GM12878 (cell line): ENCODE results near the gene ZBTB32. TPM values are rescaled to one million over a fixed set of nuclear protein-coding genes. Genes with fewer than 3 reads are reported as not detected.
"Not testable (repeated sequence)": the region's sequence is repeated elsewhere in the genome, so short reads cannot be mapped to it uniquely, and the experiment has no call there.

ENCODE experiments used
- ATAC-seq: fragments of 200-7000 bp; cut with Tn5 transposase; 3 replicates; pipeline ENCODE4 v1.9.1; 2020; ENCODE audit warnings: mild to moderate bottlenecking, moderate library complexity
- BruUV-seq: library from RNA; stranded (reverse); fragments of 400-500 nt; replicated peaks from 2 replicates; lab custom pipeline; 2021; lab: Mats Ljungman, UMichigan
- CTCF ChIA-PET: fragments of 300-600 bp; sonication (Branson Sonifier 250); formaldehyde crosslinking; extraction: SDS; loops from one replicate; lab custom pipeline; 2021; ENCODE audit warnings: inconsistent platforms; lab: Yijun Ruan, JAX
- POLR2A ChIA-PET: fragments of 350-600 bp; formaldehyde crosslinking; extraction: SDS; loops from one replicate; lab custom pipeline; 2021; ENCODE audit warnings: inconsistent platforms; lab: Charles Lee
- RAD21 ChIA-PET: fragments of 300-600 bp; sonication (Branson Sonifier 250); formaldehyde crosslinking; loops from one replicate; lab custom pipeline; 2023; ENCODE audit warnings: antibody characterized with exemption; ENCODE audit not compliant: unreplicated experiment; lab: Charles Lee
- SMC1A ChIA-PET: fragments of 300-600 bp; sonication (Branson Sonifier 250); formaldehyde crosslinking; loops from one replicate; lab custom pipeline; 2023; ENCODE audit not compliant: unreplicated experiment, uncharacterized antibody; lab: Charles Lee
- DNase-seq: peaks from one replicate; pipeline ENCODE4 v3.0.0-alpha.2; 2011; ENCODE audit warnings: low read depth, low spot score
- FAIRE-seq: peaks from 3 replicates; lab custom pipeline; 2011; peaks lifted over from hg19 to GRCh38; lab: Jason Lieb, UNC
- H2AFZ ChIP-seq: 2 replicates; pipeline ENCODE4 v1.6.0; 2011; ENCODE audit warnings: low read depth, low read length, control low read depth; ENCODE audit not compliant: control insufficient read depth
- H3K27ac ChIP-seq: 2 replicates; pipeline ENCODE4 v1.5.1; 2011; ENCODE audit warnings: control low read depth; ENCODE audit not compliant: control insufficient read depth, insufficient read depth
- H3K27me3 ChIP-seq, 2 experiments: replicated peaks in 1 of 2; 2 replicates each; pipeline versions ENCODE4 v1.6.0 to v1.6.1; 2011; ENCODE audit warnings: low read length in 1 of 2; ENCODE audit not compliant: control insufficient read depth in 2 of 2, insufficient read depth in 2 of 2
- H3K36me3 ChIP-seq, 2 experiments: 2 replicates each; pipeline ENCODE4 v1.5.1; 2011; ENCODE audit warnings: low read length in 1 of 2; ENCODE audit not compliant: control insufficient read depth in 2 of 2, insufficient read depth in 2 of 2
- H3K4me1 ChIP-seq: 2 replicates; pipeline ENCODE4 v1.6.1; 2011; ENCODE audit warnings: mild to moderate bottlenecking, low read length, moderate library complexity, mixed read lengths; ENCODE audit not compliant: control insufficient read depth, insufficient read depth
- H3K4me2 ChIP-seq: 2 replicates; pipeline ENCODE4 v1.6.0; 2011; ENCODE audit warnings: control low read depth; ENCODE audit not compliant: control insufficient read depth, insufficient read depth
- H3K4me3 ChIP-seq: fragments of 200-600 bp; sonication (generic); 2 replicates; pipeline ENCODE4 v1.5.1; 2016
- H3K79me2 ChIP-seq: 2 replicates; pipeline ENCODE4 v1.6.0; 2011; ENCODE audit warnings: low read length; ENCODE audit not compliant: control insufficient read depth, insufficient read depth
- H3K9ac ChIP-seq: 2 replicates; pipeline ENCODE4 v1.8.0; 2011; ENCODE audit warnings: low read length, control low read depth, mixed read lengths; ENCODE audit not compliant: control insufficient read depth, insufficient read depth
- H3K9me3 ChIP-seq: replicated peaks from 3 replicates; pipeline ENCODE4 v1.5.1; 2011; ENCODE audit warnings: mild to moderate bottlenecking, low read length; ENCODE audit not compliant: control insufficient read depth, insufficient read depth
- H4K20me1 ChIP-seq: 2 replicates; pipeline ENCODE4 v1.6.0; 2011; ENCODE audit not compliant: control insufficient read depth, insufficient read depth
- E4F1 ChIP-seq: fragments of 450-650 bp; IDR thresholded peaks from 2 replicates; pipeline ENCODE4 v1.6.1; 2018; ENCODE audit warnings: borderline replicate concordance, mild to moderate bottlenecking; ENCODE audit not compliant: partially characterized antibody
- NR2F1 ChIP-seq: fragments of 450-650 bp; conservative IDR thresholded peaks from 2 replicates; pipeline ENCODE4 v1.6.1; 2017; ENCODE audit warnings: mild to moderate bottlenecking
- POLR2A ChIP-seq: IDR thresholded peaks from 2 replicates; pipeline ENCODE4 v1.6.1; 2011; ENCODE audit warnings: low read depth, mild to moderate bottlenecking, low read length
- WGBS: methylation state at CpG from one replicate; pipeline ENCODE4 v1.1.6; 2016; ENCODE audit warnings: low lambda C conversion rate; ENCODE audit not compliant: insufficient replicate concordance, insufficient coverage; ENCODE audit errors: missing lambda C conversion rate; 5-methylcytosine and 5-hydroxymethylcytosine counted together
- in situ Hi-C: fragments of 300-500 bp; cut with MboI; formaldehyde crosslinking; loops from 9 replicates; pipeline ENCODE4 v1.14.3; 2018; ENCODE audit warnings: mixed read lengths
- intact Hi-C: fragments of 100-400 bp; cut with micrococcal nuclease; formaldehyde crosslinking; loops from one replicate; pipeline ENCODE4 v1.14.2; 2022; ENCODE audit not compliant: unreplicated experiment
- polyA plus RNA-seq, 11 experiments: library from polyadenylated mRNA; depleted of rRNA in 4 of 11; unstranded in 6 of 11; stranded (reverse) in 5 of 11; fragments of >200 nt; fragmentation: Nextera tagmentation in 4 of 11; fragmentation: Illumina TruSeq in 1 of 11; extraction: Ambion mirVana in 4 of 11; extraction: Trizol in 1 of 11; gene quantifications; 1 replicate in 1 of 11; 2 replicates in 10 of 11; pipeline versions ENCODE4 v1.2.1 to v1.2.3, GENCODE V29; 2011 to 2016; ENCODE audit warnings: inconsistent platforms in 2 of 11, missing spikeins in 2 of 11, low read depth in 1 of 11
- total RNA-seq, 4 experiments: library from RNA; depleted of rRNA in 3 of 4; stranded (reverse); fragments of >200 nt in 3 of 4; fragmentation: Illumina TruSeq in 1 of 4; extraction: Trizol in 1 of 4; gene quantifications; 2 replicates each; pipeline versions ENCODE4 v1.2.1 to v1.2.3, GENCODE V29; 2013 to 2021

ZBTB32 gene
- total and polyA plus RNA-seq, 10 of the 15 experiments (the other 5 are each of a cell fraction or from before 2014, with no cell fraction given): 1.0 to 46.7 (median 16.0) TPM

GRCh38 chr19:35723671-35724070, 19.3 kb downstream of the ZBTB32 start (continued):
- TF ChIP-seq E4F1: no peak
- TF ChIP-seq NR2F1: no peak

GRCh38 chr19:35724132-35724531, 19.8 kb downstream of the ZBTB32 start:
- SMC1A ChIA-PET, CTCF ChIA-PET, H3K79me2 ChIP-seq: not testable (repeated sequence)

More at GRCh38 chr19:35724132-35724531, 19.8 kb downstream of the ZBTB32 start:
- BruUV-seq, POLR2A ChIA-PET, in situ Hi-C loops, FAIRE-seq, H3K4me1 ChIP-seq, H2AFZ ChIP-seq, H3K4me3 ChIP-seq, H3K4me2 ChIP-seq, DNase-seq, H3K9me3 ChIP-seq, ATAC-seq, H3K27me3 ChIP-seq, H3K9ac ChIP-seq, intact Hi-C loops, RAD21 ChIA-PET, H4K20me1 ChIP-seq, H3K27ac ChIP-seq: not testable (repeated sequence)
- TF ChIP-seq POLR2A: 0 out of 2 replicates have a peak, but pooled peaks have one; percentile 11
- peaks cover 27 to 38% of the 10 kb centered on the region in 2 experiments for H3K36me3 ChIP-seq
- WGBS: 96% methylated on average over 7 of the region's 7 CpGs
